ENCODE results near the gene CPLX4.

- TF ChIP-seq NR2C2 (CRISPR knock-in tag; IDR thresholded peaks at IDR 0.05) (no peak), CTCF (IDR thresholded peaks at IDR 0.05) (no peak), USF1 (CRISPR knock-in tag; IDR thresholded peaks at IDR 0.05) (no peak)
These were observed 39.7 kb downstream of the CPLX4 start for GRCh38 chr18:59278793-59279192.
